GM06990 (cell line): Measurements from ENCODE around the gene JUP.

Experiments
- DNase-seq: peaks from one replicate; pipeline ENCODE4 v3.0.0-alpha.2; 2011; ENCODE audit not compliant: insufficient read length; ENCODE audit errors: extremely low read depth
- H3K27me3 ChIP-seq: replicated peaks from 2 replicates; pipeline ENCODE4 v1.6.0; 2011; ENCODE audit warnings: low read length; ENCODE audit not compliant: control insufficient read depth, insufficient read depth
- H3K36me3 ChIP-seq: 2 replicates; pipeline ENCODE4 v1.5.1; 2011; ENCODE audit warnings: low read length; ENCODE audit not compliant: control insufficient read depth, insufficient read depth
- H3K4me3 ChIP-seq: replicated peaks from 2 replicates; pipeline ENCODE4 v1.5.1; 2011; ENCODE audit warnings: low read depth, mild to moderate bottlenecking, control low read depth, low read length
- TF ChIP-seq, protein P1 (sequence below): IDR thresholded peaks from 2 replicates; pipeline ENCODE4 v1.5.1; 2011; ENCODE audit warnings: low read length, control low read depth, mild to moderate bottlenecking, inconsistent platforms; ENCODE audit not compliant: insufficient read depth, poor library complexity, severe bottlenecking

JUP gene

GRCh38 chr17:41812381-41813151 is 26.1 kb upstream of the JUP start, which contains the start of gene FKBP10:
TSS of gene FKBP10 (plus strand) at chr17:41813004. CDS start at chr17:41813035, 31 bp downstream.
- Histone ChIP-seq H3K4me3 (peak within 1 kb of the TSS; percentile 62), H3K27me3 (no peaks in the 10 kb centered on the region; the same call in 1 of the 2 replicates), H3K36me3 (no peaks in the 10 kb centered on the region)
- DNase-seq: no peak
- TF ChIP-seq, protein P1, sequence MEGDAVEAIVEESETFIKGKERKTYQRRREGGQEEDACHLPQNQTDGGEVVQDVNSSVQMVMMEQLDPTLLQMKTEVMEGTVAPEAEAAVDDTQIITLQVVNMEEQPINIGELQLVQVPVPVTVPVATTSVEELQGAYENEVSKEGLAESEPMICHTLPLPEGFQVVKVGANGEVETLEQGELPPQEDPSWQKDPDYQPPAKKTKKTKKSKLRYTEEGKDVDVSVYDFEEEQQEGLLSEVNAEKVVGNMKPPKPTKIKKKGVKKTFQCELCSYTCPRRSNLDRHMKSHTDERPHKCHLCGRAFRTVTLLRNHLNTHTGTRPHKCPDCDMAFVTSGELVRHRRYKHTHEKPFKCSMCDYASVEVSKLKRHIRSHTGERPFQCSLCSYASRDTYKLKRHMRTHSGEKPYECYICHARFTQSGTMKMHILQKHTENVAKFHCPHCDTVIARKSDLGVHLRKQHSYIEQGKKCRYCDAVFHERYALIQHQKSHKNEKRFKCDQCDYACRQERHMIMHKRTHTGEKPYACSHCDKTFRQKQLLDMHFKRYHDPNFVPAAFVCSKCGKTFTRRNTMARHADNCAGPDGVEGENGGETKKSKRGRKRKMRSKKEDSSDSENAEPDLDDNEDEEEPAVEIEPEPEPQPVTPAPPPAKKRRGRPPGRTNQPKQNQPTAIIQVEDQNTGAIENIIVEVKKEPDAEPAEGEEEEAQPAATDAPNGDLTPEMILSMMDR: no peak

GRCh38 chr17:41811549-41812380 is 25.3 kb upstream of the JUP start, which contains the start of gene P3H4:
TSS of gene P3H4 (minus strand) at chr17:41811949. CDS start at chr17:41811915, 34 bp downstream.
- H3K4me3 ChIP-seq: peak within 1 kb of the TSS; percentile 62
- DNase-seq: peak; percentile 83
- TF ChIP-seq, protein P1: peak; percentile 57
- no peaks in the 10 kb centered on the region for H3K36me3 ChIP-seq
- no peaks in the 10 kb centered on the region; the same call in 1 of the 2 replicates for H3K27me3 ChIP-seq

DNA sequence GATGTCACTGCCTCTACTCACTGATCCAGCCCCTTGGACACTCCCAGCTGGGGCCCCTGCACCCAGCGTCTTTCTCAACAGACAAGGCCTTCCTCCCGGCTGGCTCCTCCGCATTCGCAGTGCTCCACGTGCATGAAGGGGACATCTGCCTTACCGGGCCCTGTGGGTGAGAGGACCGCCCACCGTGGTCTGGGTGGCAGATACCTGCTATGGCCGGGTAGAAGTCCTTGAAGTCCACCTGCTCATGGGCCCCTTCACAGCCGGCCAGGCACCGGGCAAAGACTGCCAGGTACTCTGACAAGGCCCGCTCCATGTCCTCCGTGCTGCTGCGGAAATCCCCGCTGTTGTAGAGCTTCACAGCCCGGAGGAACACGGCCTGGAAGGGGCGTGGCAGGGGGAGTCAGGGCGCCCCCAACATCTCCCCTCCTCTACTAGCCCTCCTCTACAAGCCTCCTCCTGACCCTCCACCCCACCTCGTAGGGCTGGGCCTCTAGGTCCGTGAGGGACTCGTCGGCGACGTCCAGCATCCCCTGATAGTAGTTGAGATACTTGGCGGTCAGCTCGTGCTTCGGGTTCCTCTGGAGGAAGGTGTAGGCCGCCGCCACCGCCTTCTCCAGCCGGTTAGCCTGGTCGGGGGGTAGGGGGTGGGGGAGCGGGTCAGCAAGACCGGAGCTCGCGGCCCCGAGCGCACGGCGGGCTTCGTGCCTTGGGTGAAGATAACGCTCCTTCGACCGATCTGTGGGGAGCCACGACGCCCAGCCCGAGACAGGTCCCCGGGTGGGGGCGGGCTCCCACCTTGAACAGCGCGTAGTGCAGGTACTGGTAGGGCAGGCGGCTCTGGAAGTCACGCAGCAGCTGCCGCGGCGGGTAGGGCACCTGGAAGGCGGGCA is 24.4 kb upstream of the JUP start:
- DNase-seq: no peak
- no peaks in the 10 kb centered on the region; the same call in 1 of the 2 replicates for H3K27me3 ChIP-seq
- TF ChIP-seq, protein P1: no peak
- no peaks in the 10 kb centered on the region for H3K36me3 ChIP-seq
- H3K4me3 ChIP-seq: peak overlapping the region; percentile 62

GRCh38 chr17:41806685-41807445 is 20.4 kb upstream of the JUP start:
- H3K27me3 ChIP-seq: no peaks in the 10 kb centered on the region; the same call in 1 of the 2 replicates
- no peak overlapping the region for H3K4me3 ChIP-seq
- no peak for DNase-seq
- H3K36me3 ChIP-seq: no peaks in the 10 kb centered on the region
- TF ChIP-seq, protein P1: no peak
